Ammon's horn (tissue), 1 donor: ENCODE data around the gene ENTPD7.

Experiments
- DNase-seq: peaks from one replicate; pipeline ENCODE4 v3.0.0-alpha.2; 2016; ENCODE audit warnings: low spot score

The ENTPD7 gene

GRCh38 chr10:99748823-99749451 is 89.6 kb downstream of the ENTPD7 start:
- no peak for DNase-seq

GRCh38 chr10:99750641-99751040 is 91.3 kb downstream of the ENTPD7 start:
- DNase-seq: no peak

GRCh38 chr10:99754670-99755069 is 95.4 kb downstream of the ENTPD7 start:
- DNase-seq: no peak
